Liver (tissue), 9 donors: Measurements from ENCODE around the gene SMAP2. TPM values are rescaled to one million over a fixed set of nuclear protein-coding genes. Genes with fewer than 3 reads are reported as not detected.
A peak's percentile ranks its signal among the peaks of the same experiment; 100 is the strongest.

Source experiments
- DNase-seq: peaks from one replicate; pipeline ENCODE4 v3.0.0-alpha.2; 2017; ENCODE audit warnings: low spot score
- H3K27ac ChIP-seq, 2 donors: one replicate each; pipeline ENCODE4 v1.7.0; 2013; ENCODE audit warnings: inconsistent platforms in 2 of 2, low read length in 2 of 2, control low read depth in 1 of 2, low read depth in 1 of 2, mild to moderate bottlenecking in 1 of 2
- H3K27me3 ChIP-seq, 4 donors: one replicate each; pipeline versions ENCODE4 v1.6.1 to v1.7.0; 2013; ENCODE audit warnings: low read length in 3 of 4, inconsistent platforms in 1 of 4, mild to moderate bottlenecking in 1 of 4, moderate library complexity in 1 of 4; ENCODE audit not compliant: control insufficient read depth in 4 of 4, insufficient read depth in 4 of 4
- H3K36me3 ChIP-seq, 4 donors: one replicate each; pipeline versions ENCODE4 v1.6.1 to v1.7.0; 2013; ENCODE audit warnings: low read length in 3 of 4, mild to moderate bottlenecking in 3 of 4, low read depth in 1 of 4, moderate library complexity in 1 of 4; ENCODE audit not compliant: control insufficient read depth in 4 of 4, insufficient read depth in 3 of 4
- H3K4me1 ChIP-seq, 4 donors: one replicate each; pipeline versions ENCODE4 v1.6.1 to v1.7.0; 2013; ENCODE audit warnings: low read length in 3 of 4, mild to moderate bottlenecking in 3 of 4, moderate library complexity in 1 of 4; ENCODE audit not compliant: control insufficient read depth in 4 of 4, insufficient read depth in 4 of 4
- H3K4me3 ChIP-seq, 3 donors: one replicate each; pipeline versions ENCODE4 v1.6.1 to v1.7.0; 2013; ENCODE audit warnings: low read length in 3 of 3, control low read depth in 1 of 3, low read depth in 1 of 3, mild to moderate bottlenecking in 1 of 3
- H3K9ac ChIP-seq, 2 donors: one replicate each; pipeline ENCODE4 v1.7.0; 2013; ENCODE audit warnings: low read length in 2 of 2, mild to moderate bottlenecking in 2 of 2, moderate library complexity in 2 of 2, control low read depth in 1 of 2, low read depth in 1 of 2
- H3K9me3 ChIP-seq, 4 donors: one replicate each; pipeline versions ENCODE4 v1.6.1 to v1.7.0; 2013; ENCODE audit warnings: low read length in 3 of 4; ENCODE audit not compliant: control insufficient read depth in 4 of 4
- EGR1 ChIP-seq, 2 donors: IDR thresholded peaks; 2 replicates each; pipeline ENCODE4 v1.6.1; 2016 to 2018; ENCODE audit warnings: antibody characterized with exemption in 2 of 2, low read depth in 2 of 2
- FOXA1 ChIP-seq: IDR thresholded peaks from 2 replicates; pipeline ENCODE4 v1.6.1; 2016; ENCODE audit warnings: antibody characterized with exemption
- FOXA2 ChIP-seq: IDR thresholded peaks from 2 replicates; pipeline ENCODE4 v1.6.1; 2016; ENCODE audit warnings: antibody characterized with exemption
- GABPA ChIP-seq, 2 donors: IDR thresholded peaks in 1 of 2; conservative IDR thresholded peaks in 1 of 2; 2 replicates each; pipeline ENCODE4 v1.6.1; 2016; ENCODE audit warnings: antibody characterized with exemption in 2 of 2, mild to moderate bottlenecking in 1 of 2, moderate library complexity in 1 of 2
- HNF4A ChIP-seq, 2 donors: conservative IDR thresholded peaks; 2 replicates each; pipeline ENCODE4 v1.6.1; 2016; ENCODE audit warnings: antibody characterized with exemption in 2 of 2, mild to moderate bottlenecking in 2 of 2
- HNF4G ChIP-seq: IDR thresholded peaks from 2 replicates; pipeline ENCODE4 v1.6.1; 2016; ENCODE audit warnings: antibody characterized with exemption
- JUND ChIP-seq, 2 donors: IDR thresholded peaks; 2 replicates each; pipeline ENCODE4 v1.6.1; 2016; ENCODE audit warnings: antibody characterized with exemption in 2 of 2
- NR2F2 ChIP-seq: IDR thresholded peaks from 2 replicates; pipeline ENCODE4 v1.6.1; 2016; ENCODE audit warnings: antibody characterized with exemption
- RAD21 ChIP-seq, 2 donors: IDR thresholded peaks; 2 replicates each; pipeline ENCODE4 v1.6.1; 2016; ENCODE audit warnings: antibody characterized with exemption in 2 of 2, mild to moderate bottlenecking in 2 of 2
- RXRA ChIP-seq, 2 donors: IDR thresholded peaks; 2 replicates each; pipeline ENCODE4 v1.6.1; 2017 to 2018; ENCODE audit warnings: antibody characterized with exemption in 2 of 2, mild to moderate bottlenecking in 1 of 2
- SP1 ChIP-seq: IDR thresholded peaks from 2 replicates; pipeline ENCODE4 v1.6.1; 2018; ENCODE audit warnings: antibody characterized with exemption, mild to moderate bottlenecking
- TAF1 ChIP-seq: conservative IDR thresholded peaks from 2 replicates; pipeline ENCODE4 v1.6.1; 2016; ENCODE audit warnings: antibody characterized with exemption, mild to moderate bottlenecking
- YY1 ChIP-seq: IDR thresholded peaks from 2 replicates; pipeline ENCODE4 v1.6.1; 2016; ENCODE audit warnings: antibody characterized with exemption, mild to moderate bottlenecking
- WGBS: extraction: QIAGEN DNeasy Blood & Tissue Kit; methylation state at CpG from one replicate; pipeline ENCODE4 v1.1.7; 2013; 5-methylcytosine and 5-hydroxymethylcytosine counted together
- polyA plus RNA-seq, 2 donors: library from polyadenylated mRNA; stranded (reverse) in 1 of 2; unstranded in 1 of 2; fragments of 200-250 nt in 1 of 2; fragments of >200 nt in 1 of 2; fragmentation: Nextera tagmentation in 1 of 2; extraction: Ambion mirVana in 1 of 2; gene quantifications; one replicate each; pipeline versions ENCODE4 v1.2.1 to v1.2.3, GENCODE V29; 2013 to 2015
- total RNA-seq, 2 donors: library from RNA; depleted of rRNA; stranded (reverse); fragments of >200 nt; gene quantifications; one replicate each; pipeline ENCODE4 v1.2.3, GENCODE V29; 2014
- TF ChIP-seq, protein P1 (sequence below): IDR thresholded peaks from 2 replicates; pipeline ENCODE4 v1.6.1; 2016; ENCODE audit warnings: antibody characterized with exemption
- TF ChIP-seq, protein P2 (sequence below): IDR thresholded peaks from 2 replicates; pipeline ENCODE4 v1.6.1; 2016; ENCODE audit warnings: antibody characterized with exemption
- TF ChIP-seq, protein P3 (sequence below): fragments of 150-350 bp; IDR thresholded peaks from 2 replicates; pipeline ENCODE4 v1.5.1; 2017; ENCODE audit warnings: improper control_type of control experiment, low read depth, low read length; ENCODE audit not compliant: missing input control
- TF ChIP-seq, protein P4 (sequence below): IDR thresholded peaks from 2 replicates; pipeline ENCODE4 v1.6.1; 2016; ENCODE audit warnings: antibody characterized with exemption, mild to moderate bottlenecking
- donor health status: healthy.
- donor health status: healthy.
- donor health status: healthy.
- donor health status: healthy.
- donor health status: healthy.

SMAP2 gene
- total and polyA plus RNA-seq, 4 donors, result 20.0 to 36.8 (median 29.8) TPM

- DNase-seq, result no peak
- H3K36me3 ChIP-seq, result no peaks in the 10 kb centered on the region
- H3K27ac ChIP-seq, result peak overlapping the region in 1 of 2 donors; percentile 6
- no peak for TF ChIP-seq GABPA (IDR thresholded peaks at IDR 0.05 in 1 of 2, conservative IDR thresholded peaks at IDR 0.05 in 1 of 2)
- no peak for TF ChIP-seq RAD21 (IDR thresholded peaks at IDR 0.05)
- no peak for TF ChIP-seq HNF4G
- TF ChIP-seq, protein P1, sequence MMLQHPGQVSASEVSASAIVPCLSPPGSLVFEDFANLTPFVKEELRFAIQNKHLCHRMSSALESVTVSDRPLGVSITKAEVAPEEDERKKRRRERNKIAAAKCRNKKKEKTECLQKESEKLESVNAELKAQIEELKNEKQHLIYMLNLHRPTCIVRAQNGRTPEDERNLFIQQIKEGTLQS, result no peak
- TF ChIP-seq, protein P2, sequence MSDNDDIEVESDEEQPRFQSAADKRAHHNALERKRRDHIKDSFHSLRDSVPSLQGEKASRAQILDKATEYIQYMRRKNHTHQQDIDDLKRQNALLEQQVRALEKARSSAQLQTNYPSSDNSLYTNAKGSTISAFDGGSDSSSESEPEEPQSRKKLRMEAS, result no peak
- TF ChIP-seq SP1, result no peak
- TF ChIP-seq TAF1, result no peak
- no peak for TF ChIP-seq EGR1 (IDR thresholded peaks at IDR 0.05; ENCODE audit: low read depth in 2 of 2)
- TF ChIP-seq HNF4A (conservative IDR thresholded peaks at IDR 0.05), result no peak
- TF ChIP-seq FOXA1, result no peak
- TF ChIP-seq, protein P3, sequence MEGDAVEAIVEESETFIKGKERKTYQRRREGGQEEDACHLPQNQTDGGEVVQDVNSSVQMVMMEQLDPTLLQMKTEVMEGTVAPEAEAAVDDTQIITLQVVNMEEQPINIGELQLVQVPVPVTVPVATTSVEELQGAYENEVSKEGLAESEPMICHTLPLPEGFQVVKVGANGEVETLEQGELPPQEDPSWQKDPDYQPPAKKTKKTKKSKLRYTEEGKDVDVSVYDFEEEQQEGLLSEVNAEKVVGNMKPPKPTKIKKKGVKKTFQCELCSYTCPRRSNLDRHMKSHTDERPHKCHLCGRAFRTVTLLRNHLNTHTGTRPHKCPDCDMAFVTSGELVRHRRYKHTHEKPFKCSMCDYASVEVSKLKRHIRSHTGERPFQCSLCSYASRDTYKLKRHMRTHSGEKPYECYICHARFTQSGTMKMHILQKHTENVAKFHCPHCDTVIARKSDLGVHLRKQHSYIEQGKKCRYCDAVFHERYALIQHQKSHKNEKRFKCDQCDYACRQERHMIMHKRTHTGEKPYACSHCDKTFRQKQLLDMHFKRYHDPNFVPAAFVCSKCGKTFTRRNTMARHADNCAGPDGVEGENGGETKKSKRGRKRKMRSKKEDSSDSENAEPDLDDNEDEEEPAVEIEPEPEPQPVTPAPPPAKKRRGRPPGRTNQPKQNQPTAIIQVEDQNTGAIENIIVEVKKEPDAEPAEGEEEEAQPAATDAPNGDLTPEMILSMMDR, result no peak
- TF ChIP-seq, protein P4, sequence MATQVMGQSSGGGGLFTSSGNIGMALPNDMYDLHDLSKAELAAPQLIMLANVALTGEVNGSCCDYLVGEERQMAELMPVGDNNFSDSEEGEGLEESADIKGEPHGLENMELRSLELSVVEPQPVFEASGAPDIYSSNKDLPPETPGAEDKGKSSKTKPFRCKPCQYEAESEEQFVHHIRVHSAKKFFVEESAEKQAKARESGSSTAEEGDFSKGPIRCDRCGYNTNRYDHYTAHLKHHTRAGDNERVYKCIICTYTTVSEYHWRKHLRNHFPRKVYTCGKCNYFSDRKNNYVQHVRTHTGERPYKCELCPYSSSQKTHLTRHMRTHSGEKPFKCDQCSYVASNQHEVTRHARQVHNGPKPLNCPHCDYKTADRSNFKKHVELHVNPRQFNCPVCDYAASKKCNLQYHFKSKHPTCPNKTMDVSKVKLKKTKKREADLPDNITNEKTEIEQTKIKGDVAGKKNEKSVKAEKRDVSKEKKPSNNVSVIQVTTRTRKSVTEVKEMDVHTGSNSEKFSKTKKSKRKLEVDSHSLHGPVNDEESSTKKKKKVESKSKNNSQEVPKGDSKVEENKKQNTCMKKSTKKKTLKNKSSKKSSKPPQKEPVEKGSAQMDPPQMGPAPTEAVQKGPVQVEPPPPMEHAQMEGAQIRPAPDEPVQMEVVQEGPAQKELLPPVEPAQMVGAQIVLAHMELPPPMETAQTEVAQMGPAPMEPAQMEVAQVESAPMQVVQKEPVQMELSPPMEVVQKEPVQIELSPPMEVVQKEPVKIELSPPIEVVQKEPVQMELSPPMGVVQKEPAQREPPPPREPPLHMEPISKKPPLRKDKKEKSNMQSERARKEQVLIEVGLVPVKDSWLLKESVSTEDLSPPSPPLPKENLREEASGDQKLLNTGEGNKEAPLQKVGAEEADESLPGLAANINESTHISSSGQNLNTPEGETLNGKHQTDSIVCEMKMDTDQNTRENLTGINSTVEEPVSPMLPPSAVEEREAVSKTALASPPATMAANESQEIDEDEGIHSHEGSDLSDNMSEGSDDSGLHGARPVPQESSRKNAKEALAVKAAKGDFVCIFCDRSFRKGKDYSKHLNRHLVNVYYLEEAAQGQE, result no peak
- no peak for TF ChIP-seq YY1
- no peak for TF ChIP-seq FOXA2
- no peaks in the 10 kb centered on the region for H3K27me3 ChIP-seq
- H3K9ac ChIP-seq, result no peak overlapping the region
- WGBS, result 53% methylated on average over 1 of the region's 1 CpG
- no peaks in the 10 kb centered on the region for H3K9me3 ChIP-seq
- peaks cover 10 to 41% (median 30%) of the 10 kb centered on the region in 4 donors for H3K4me1 ChIP-seq
- H3K4me3 ChIP-seq, result no peak overlapping the region
These were observed 4.0 kb downstream of the SMAP2 start for GRCh38 chr1:40377512-40377911.

DNA sequence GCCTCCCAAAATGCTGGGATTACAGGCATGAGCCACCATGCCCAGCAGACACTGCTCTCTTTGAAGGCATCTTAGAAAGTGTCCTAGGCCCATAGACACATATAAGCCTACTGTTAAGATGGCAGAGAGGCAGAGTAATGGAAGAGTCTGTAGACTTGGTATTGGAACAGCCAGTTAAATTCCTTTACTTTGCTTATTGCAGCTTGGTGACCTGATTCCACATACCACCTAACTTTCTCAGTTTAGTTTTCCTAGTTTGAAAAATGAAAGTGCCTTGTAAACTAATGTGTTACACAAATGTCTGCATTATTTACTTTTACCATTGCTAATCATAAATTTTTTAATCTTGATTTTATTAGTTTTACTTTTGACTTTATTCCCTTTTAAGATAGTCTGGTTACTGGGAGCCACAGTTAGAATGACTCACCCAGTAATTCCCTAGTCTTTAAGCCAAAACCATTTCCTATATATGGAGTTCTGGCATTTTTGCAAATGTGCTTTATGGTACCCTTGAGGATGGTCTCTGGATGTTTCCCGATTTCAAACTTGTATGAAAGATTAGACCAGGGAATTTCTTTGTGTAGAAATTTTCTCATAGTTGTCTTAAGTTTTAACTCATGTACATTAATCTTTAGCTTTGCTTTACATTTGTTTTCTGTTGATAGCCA lies 6.4 kb downstream of the SMAP2 start:
- H3K4me1 ChIP-seq, result peaks cover 13 to 60% (median 48%) of the 10 kb centered on the region in 4 donors
- no peak overlapping the region for H3K4me3 ChIP-seq
- no peak overlapping the region for H3K27ac ChIP-seq
- 87% methylated on average over 1 of the region's 1 CpG for WGBS
- DNase-seq, result no peak
- H3K9me3 ChIP-seq, result no peaks in the 10 kb centered on the region
- no peak overlapping the region for H3K9ac ChIP-seq
- no peaks in the 10 kb centered on the region for H3K36me3 ChIP-seq
- no peaks in the 10 kb centered on the region for H3K27me3 ChIP-seq
- no peak for TF ChIP-seq SP1
- no peak for TF ChIP-seq TAF1
- TF ChIP-seq JUND (IDR thresholded peaks at IDR 0.05), result no peak
- no peak for TF ChIP-seq NR2F2
- TF ChIP-seq, protein P2, result no peak
- TF ChIP-seq EGR1 (IDR thresholded peaks at IDR 0.05; ENCODE audit: low read depth in 2 of 2), result no peak
- TF ChIP-seq, protein P4, result no peak
- TF ChIP-seq FOXA2, result no peak
- no peak for TF ChIP-seq RXRA (IDR thresholded peaks at IDR 0.05)
- TF ChIP-seq HNF4G, result no peak
- no peak for TF ChIP-seq RAD21 (IDR thresholded peaks at IDR 0.05)
- no peak for TF ChIP-seq FOXA1
- no peak for TF ChIP-seq HNF4A (conservative IDR thresholded peaks at IDR 0.05)
- TF ChIP-seq, protein P1, result no peak
- TF ChIP-seq YY1, result no peak
- TF ChIP-seq GABPA (IDR thresholded peaks at IDR 0.05 in 1 of 2, conservative IDR thresholded peaks at IDR 0.05 in 1 of 2), result no peak
- TF ChIP-seq, protein P3, result no peak
